HG02610 (cell line): ENCODE measurements around the gene ESR1.

ENCODE experiments used
- ATAC-seq: cut with Tn5 transposase; IDR thresholded peaks from one replicate; pipeline ENCODE4 v1.9.1; 2021; ENCODE audit warnings: mild to moderate bottlenecking, moderate library complexity; ENCODE audit not compliant: unreplicated experiment

ESR1 gene

GRCh38 chr6:151807513-151808370 lies at the start of gene ESR1:
Gene ESR1 (plus strand): TSS chr6:151807682. CDS start chr6:151807913, 231 bp downstream.
- no peak for ATAC-seq

DNA sequence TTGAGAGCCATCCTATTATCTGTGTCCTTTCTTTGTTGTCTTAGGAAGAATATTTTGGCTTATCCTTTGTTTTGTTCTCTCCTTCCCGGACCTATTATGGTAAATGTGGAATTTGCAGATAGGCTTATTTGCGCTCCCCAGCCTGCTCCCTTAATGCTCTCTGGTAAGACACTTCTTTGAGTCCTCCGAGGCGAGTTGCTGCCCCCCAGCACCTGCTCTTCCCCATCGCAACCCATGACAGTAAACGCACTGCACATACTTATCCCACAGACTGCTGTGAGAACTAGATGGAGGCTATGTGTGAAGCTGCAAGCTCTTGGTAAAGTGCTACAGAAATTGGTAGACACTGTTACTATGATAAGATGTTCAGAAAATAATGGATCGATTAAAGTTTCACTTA lies 47.0 kb upstream of the ESR1 start:
- ATAC-seq = no peak

DNA sequence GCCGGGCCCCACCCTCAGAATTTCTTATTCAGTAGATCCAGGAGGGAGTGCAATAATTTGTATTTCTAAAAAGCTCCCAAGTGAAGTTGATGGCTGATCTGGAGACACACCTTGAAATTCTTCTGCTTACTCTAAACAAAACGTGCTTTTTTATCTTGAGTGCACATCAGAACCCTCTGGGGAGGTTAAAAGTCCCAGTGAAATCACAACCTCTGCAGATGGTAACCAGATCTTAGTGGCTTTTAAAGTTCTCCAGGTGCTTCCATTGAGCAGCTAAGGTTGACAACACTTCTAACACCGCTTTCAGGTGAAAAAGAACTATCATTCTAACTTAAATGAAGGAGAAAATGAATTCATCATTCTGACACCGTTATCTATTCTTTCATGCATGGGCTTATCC lies 45.6 kb upstream of the ESR1 start:
- ATAC-seq = no peak

- no peak for ATAC-seq
Measured at GRCh38 chr6:151762817-151763216, 44.7 kb upstream of the ESR1 start.

DNA sequence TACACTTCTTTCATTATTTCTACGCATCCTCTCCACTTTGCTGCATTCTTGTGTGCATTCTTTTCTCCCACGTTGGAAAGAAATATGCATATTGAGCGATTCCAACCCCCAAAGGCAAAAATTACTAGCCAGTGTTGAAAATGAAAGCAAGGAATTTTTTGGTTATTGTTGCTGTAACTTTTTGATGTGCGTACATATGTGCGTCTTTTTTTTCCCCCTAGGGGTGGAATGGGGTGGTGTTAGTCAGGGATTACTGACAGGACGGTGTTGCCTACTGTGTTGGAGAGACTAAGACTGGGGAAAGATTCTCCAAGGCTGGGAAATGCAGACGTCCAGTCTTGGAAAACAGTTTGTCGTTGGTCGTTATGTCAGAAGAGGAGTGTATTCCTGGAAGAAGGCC lies 44.2 kb upstream of the ESR1 start:
- no peak for ATAC-seq

- ATAC-seq = peak; percentile 64
Measured at GRCh38 chr6:151763938-151764680, 43.4 kb upstream of the ESR1 start.

GRCh38 chr6:151765444-151765886 lies 42.0 kb upstream of the ESR1 start:
- ATAC-seq = peak; percentile 76

DNA sequence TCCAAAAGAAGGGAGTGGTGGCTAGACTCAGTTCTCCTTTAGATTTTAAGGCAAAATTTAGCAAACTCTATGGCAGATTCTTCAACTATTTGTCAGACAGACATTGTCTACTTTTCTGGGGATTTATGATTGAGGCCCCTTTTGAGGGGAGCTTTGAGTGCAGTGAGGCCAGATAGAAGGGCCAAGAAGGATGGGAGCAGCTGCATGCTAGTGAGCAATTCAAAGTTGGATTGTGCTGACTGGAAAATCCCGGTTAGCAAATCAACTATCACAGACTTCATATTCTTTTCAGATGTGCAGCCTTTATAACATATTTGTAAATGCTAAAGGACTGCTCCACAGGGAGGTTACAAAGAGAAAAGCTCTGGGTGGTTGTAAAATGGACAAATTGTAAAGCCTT lies 35.0 kb upstream of the ESR1 start:
- no peak for ATAC-seq

DNA sequence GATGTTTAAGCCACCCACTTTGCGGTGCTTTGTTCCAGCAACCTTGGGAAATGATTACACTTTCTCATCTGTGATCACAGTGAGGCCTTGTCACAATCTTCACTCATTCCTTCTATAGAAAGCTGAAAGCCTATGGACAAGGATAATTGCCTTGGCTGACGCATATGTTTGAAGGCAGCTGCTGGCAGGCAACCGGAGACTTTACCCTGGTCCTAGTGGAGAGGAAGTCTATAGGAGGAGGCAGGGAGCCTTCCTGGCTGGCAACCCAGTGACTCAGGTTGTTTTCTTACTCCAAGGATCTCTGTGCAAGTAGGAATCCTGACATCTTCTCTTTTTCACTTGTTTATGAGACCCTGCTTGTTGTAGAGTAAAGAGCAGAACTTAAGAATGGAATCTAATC lies 34.1 kb upstream of the ESR1 start:
- ATAC-seq = no peak

GRCh38 chr6:151782560-151782959 lies 24.9 kb upstream of the ESR1 start:
- no peak for ATAC-seq

DNA sequence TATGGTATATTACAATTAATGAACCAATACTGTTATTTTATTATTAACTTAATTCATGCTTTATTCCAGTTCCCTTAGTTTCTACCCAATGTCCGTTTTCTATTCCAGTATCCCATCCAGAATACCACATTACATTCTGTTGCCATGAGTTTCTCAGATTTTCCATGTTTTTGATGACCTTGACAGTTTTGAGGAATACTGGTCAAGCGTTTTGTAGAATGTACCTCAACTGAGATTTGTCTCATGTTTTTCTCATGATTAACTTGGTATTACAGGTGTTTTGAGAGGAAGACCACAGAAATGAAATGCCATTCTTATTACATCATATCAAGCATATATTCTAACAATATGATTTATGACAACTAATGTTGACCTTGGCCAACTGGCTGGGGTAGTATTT lies 23.8 kb upstream of the ESR1 start:
- ATAC-seq = no peak

- no peak for ATAC-seq
Measured at GRCh38 chr6:151784441-151785214, 22.9 kb upstream of the ESR1 start.

DNA sequence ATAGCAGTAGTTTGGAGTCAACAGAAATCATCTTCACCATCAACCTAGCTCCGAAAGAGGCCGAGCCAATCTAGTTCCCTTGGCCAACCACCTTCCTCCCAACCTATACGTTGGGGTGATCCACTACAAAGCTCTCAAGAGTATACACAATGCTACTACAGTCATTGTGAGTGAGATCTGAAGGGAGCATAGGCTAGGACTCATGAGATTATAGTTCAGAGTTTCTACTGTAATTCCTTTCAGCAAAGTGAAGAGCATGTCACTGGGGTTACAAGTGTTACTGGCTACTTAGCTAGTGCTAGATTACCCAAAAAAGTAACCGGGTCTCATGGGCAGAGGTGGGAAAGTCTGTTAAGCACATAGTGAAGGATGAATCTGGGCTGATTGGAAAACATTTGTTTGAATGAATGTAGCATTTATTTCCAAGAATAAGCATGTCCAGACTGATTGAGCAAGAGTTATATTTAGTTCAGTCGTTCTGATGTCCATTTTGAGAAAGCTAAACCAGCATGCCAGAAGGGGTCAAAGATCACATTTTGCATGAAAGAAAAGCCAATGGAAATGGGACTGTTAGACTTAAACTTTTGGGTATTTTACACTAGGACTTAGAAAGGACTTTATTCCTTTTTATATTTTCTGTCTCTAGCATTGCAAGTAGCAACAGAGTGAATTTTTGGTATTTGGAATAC lies 10.5 kb upstream of the ESR1 start:
- ATAC-seq = no peak

- ATAC-seq = no peak
Measured at GRCh38 chr6:151803743-151804142, 3.7 kb upstream of the ESR1 start.

GRCh38 chr6:151804585-151805285 lies 2.7 kb upstream of the ESR1 start:
- no peak for ATAC-seq

DNA sequence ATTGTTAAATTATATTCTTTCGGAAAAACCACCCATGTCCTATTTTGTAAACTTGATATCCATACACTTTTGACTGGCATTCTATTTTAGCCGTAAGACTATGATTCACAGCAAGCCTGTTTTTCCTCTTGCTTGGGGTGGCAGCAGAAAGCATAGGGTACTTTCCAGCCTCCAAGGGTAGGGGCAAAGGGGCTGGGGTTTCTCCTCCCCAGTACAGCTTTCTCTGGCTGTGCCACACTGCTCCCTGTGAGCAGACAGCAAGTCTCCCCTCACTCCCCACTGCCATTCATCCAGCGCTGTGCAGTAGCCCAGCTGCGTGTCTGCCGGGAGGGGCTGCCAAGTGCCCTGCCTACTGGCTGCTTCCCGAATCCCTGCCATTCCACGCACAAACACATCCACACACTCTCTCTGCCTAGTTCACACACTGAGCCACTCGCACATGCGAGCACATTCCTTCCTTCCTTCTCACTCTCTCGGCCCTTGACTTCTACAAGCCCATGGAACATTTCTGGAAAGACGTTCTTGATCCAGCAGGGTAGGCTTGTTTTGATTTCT lies 2.1 kb upstream of the ESR1 start:
- ATAC-seq = no peak

DNA sequence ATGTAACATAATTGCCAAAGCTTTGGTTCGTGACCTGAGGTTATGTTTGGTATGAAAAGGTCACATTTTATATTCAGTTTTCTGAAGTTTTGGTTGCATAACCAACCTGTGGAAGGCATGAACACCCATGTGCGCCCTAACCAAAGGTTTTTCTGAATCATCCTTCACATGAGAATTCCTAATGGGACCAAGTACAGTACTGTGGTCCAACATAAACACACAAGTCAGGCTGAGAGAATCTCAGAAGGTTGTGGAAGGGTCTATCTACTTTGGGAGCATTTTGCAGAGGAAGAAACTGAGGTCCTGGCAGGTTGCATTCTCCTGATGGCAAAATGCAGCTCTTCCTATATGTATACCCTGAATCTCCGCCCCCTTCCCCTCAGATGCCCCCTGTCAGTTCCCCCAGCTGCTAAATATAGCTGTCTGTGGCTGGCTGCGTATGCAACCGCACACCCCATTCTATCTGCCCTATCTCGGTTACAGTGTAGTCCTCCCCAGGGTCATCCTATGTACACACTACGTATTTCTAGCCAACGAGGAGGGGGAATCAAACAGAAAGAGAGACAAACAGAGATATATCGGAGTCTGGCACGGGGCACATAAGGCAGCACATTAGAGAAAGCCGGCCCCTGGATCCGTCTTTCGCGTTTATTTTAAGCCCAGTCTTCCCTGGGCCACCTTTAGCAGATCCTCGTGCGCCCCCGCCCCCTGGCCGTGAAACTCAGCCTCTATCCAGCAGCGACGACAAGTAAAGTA lies 547 bp upstream of the ESR1 start:
- ATAC-seq = no peak

DNA sequence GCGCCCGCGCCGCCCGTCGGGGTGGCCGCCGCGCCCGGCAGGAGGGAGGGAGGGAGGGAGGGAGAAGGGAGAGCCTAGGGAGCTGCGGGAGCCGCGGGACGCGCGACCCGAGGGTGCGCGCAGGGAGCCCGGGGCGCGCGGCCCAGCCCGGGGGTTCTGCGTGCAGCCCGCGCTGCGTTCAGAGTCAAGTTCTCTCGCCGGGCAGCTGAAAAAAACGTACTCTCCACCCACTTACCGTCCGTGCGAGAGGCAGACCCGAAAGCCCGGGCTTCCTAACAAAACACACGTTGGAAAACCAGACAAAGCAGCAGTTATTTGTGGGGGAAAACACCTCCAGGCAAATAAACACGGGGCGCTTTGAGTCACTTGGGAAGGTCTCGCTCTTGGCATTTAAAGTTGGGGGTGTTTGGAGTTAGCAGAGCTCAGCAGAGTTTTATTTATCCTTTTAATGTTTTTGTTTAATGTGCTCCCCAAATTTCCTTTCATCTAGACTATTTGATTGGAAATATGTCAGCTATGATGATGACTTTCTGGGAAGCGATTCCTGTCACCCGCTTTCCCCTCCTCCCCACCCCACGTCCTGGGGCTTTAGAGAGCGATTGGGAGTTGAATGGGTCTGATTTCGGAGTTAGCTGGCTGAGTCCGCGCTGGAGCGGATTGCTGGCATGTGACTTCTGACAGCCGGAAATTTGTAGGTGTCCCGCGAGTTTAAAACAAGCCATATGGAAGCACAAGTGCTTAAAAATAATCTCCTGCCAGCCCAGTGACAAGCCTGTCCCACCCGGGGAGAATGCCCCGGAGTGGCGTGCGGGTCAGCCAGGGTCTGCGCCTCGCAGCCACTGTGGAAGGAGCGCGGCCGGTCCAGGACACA lies 1.1 kb downstream of the ESR1 start:
- no peak for ATAC-seq
